ENCODE data around the gene MRPS11. TPM values are rescaled to one million over a fixed set of nuclear protein-coding genes. Genes with fewer than 3 reads are reported as not detected.

MRPS11 gene
- total RNA-seq, 1 experiment from 2014 or later, result 47.4 TPM

DNA sequence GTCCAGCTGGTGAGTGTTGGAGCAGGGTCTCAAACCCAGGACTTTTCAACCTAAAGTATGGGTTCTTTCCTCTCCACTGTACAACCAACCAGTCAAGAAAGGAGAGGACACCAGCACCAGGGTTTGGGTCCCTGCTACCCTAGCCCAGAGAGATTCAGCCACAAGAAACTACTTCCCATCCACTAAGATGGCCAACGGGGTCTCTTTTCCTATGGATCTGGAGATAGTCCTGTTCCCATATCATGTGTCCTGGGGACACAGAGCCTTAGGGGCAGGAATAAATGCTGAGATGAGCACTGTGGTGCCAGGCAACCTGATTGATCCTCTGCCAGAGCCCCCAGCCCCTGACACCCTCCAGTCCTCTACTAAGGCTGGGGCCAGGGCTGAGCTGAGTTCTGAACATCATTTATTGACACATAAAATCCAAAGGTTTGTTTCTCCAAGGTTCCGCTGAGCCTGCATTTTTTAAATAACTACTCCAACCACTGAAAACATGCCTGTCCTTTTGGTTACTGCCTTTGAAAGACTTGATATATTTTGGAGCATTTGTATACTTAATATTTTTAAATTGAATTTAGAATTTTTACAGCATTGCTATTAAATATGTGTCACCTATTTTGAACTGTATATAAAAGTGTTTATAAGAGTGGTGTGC lies 26.3 kb upstream of the MRPS11 start:
- H3K4me2 ChIP-seq (ENCODE audit: low read length), result no peak overlapping the region
- no peak overlapping the region for H2AFZ ChIP-seq (ENCODE audit: low read depth, low read length, poor library complexity, severe bottlenecking)
- no peaks in the 10 kb centered on the region for H4K20me1 ChIP-seq (ENCODE audit: insufficient read depth)
- no peaks in the 10 kb centered on the region for H3K79me2 ChIP-seq (ENCODE audit: insufficient read depth, low read length)
- ChIA-PET CTCF (interaction anchor here (1.2 kb wide), 1 partner anchor 14 kb away, joined by 3 read pairs; no protein-coding TSS in a partner anchor), POLR2A (no interaction called here), RAD21 (ENCODE audit: low non-redundant PET in 1 of 2, low total read pairs in 2 of 2, uncharacterized antibody in 2 of 2, unreplicated experiment in 2 of 2) (no interaction called here)
- DNase-seq (ENCODE audit: low read depth, low spot score), result no peak
- H3K9ac ChIP-seq (ENCODE audit: low read length), result no peak overlapping the region
- H3K4me1 ChIP-seq (ENCODE audit: control insufficient read depth in 1 of 2, insufficient read depth in 2 of 2, low read length in 2 of 2), result peaks cover 0 to 4% of the 10 kb centered on the region in 2 experiments; a peak in 1 of 4 replicates
- peaks cover 0 to 11% of the 10 kb centered on the region in 2 experiments; a peak in 2 of 4 replicates for H3K9me3 ChIP-seq (ENCODE audit: control insufficient read depth in 1 of 2, insufficient read depth in 1 of 2, low read depth in 1 of 2, low read length in 2 of 2)
- ATAC-seq, result no peak
- no peaks in the 10 kb centered on the region for H3K36me3 ChIP-seq (ENCODE audit: control insufficient read depth in 1 of 2, insufficient read depth in 2 of 2, low read length in 2 of 2)
- no peak overlapping the region for H3K4me3 ChIP-seq (replicated peaks in 1 of 2; ENCODE audit: low read depth in 1 of 2, low read length in 2 of 2)
- no TSS peak for BruUV-seq (replicated peaks)
- intact Hi-C loops (cut with micrococcal nuclease), result loop anchor here (5.0 kb wide), 1 partner anchor 104 kb away; no protein-coding TSS in a partner anchor
- H3K9me2 ChIP-seq (ENCODE audit: insufficient read depth), result no peaks in the 10 kb centered on the region
- 0 out of 2 replicates have a peak, but pooled peaks cover 4% of the 10 kb centered on the region for H3K27me3 ChIP-seq (ENCODE audit: insufficient read depth, low read length)
- no peak for TF ChIP-seq MAX (IDR thresholded peaks at IDR 0.05)
- no peak for TF ChIP-seq SRF (IDR thresholded peaks at IDR 0.05; ENCODE audit: low read depth)
- no peak for TF ChIP-seq ELF1 (IDR thresholded peaks at IDR 0.05; ENCODE audit: borderline replicate concordance, low read depth)
- TF ChIP-seq TCF7L2 (IDR thresholded peaks at IDR 0.05; ENCODE audit: borderline replicate concordance, extremely low read depth, insufficient read depth, insufficient read length), result no peak
- no peak for TF ChIP-seq POLR2AphosphoS5 (IDR thresholded peaks at IDR 0.05; ENCODE audit: low read depth, low read length)
- no peak for TF ChIP-seq YY1 (IDR thresholded peaks at IDR 0.05; ENCODE audit: extremely low read depth, insufficient replicate concordance, low read depth, low read length)
- no peak for TF ChIP-seq EZH2phosphoT487 (IDR thresholded peaks at IDR 0.05; ENCODE audit: borderline replicate concordance)
- TF ChIP-seq ATF3 (IDR thresholded peaks at IDR 0.05), result no peak
- no peak for TF ChIP-seq POLR2A (IDR thresholded peaks at IDR 0.05; ENCODE audit: borderline replicate concordance, extremely low read depth, insufficient read depth, insufficient read length)
- no peak for TF ChIP-seq JUND (IDR thresholded peaks at IDR 0.05)
- TF ChIP-seq RAD21 (IDR thresholded peaks at IDR 0.05; ENCODE audit: low read depth), result no peak
- TF ChIP-seq ZFX (IDR thresholded peaks at IDR 0.05), result no peak
- H3K27ac ChIP-seq (ENCODE audit: low read depth, low read length), result no peak overlapping the region

Data from HCT116 (cell line).